ENCODE results near the gene KMO.

Gene KMO

DNA sequence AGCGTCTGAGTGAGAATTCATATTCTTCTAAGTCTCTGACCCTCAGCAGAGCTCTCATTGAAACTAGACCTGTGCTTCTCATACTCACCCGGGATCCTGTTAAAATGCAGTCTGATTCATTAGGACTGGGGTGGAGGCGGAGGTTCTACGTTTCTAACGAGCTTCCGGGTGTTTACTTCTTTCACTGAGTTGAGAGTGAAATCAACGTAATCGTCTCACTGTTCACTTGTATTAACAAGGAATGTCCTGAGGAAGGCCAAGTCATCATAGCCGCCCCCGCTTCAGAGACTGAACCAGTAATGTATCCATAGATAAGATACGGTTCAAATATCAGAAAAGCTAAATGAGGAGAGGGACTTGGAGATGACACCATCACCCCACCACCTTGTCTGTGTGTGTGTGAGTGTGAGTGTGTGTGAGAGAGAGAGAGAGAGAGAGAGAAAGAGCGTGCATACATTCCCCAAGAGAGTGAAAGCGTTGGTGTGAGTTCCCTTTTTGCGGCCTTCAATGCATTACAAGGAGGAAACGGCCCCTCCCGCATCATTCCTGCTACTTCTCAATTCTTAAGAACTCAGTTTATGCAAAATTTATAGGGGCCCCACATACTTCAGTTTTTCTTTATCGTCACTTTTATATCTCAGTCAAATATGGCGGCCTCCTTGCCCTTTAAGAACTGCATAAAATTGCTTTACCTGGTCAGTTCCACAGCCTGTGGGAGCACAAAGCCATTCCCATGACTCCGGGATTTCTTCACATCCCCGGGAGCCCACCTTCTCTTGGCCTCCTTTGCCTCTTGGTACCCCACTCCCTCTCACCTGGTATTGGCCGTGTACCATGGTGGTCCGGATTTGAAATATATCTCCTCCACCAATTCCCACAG, 19.8 kb downstream of the KMO start:
- Histone ChIP-seq H3K9ac (ENCODE audit: low read depth, low read length, poor library complexity, severe bottlenecking) (no peak overlapping the region), H2AFZ (ENCODE audit: low read length) (no peak overlapping the region), H4K20me1 (ENCODE audit: insufficient read depth, low read length, poor library complexity, severe bottlenecking) (no peaks in the 10 kb centered on the region), H3K27me3 (ENCODE audit: insufficient read depth, low read length, poor library complexity, severe bottlenecking) (no peaks in the 10 kb centered on the region), H3K4me3 (ENCODE audit: low read length, poor library complexity, severe bottlenecking) (no peak overlapping the region), H3K4me1 (ENCODE audit: insufficient read depth, low read length, poor library complexity, severe bottlenecking) (no peaks in the 10 kb centered on the region), H3K9me2 (replicated peaks; ENCODE audit: low read depth, low read length) (no peaks in the 10 kb centered on the region), H3K9me3 (ENCODE audit: insufficient read depth, low read depth, low read length) (no peaks in the 10 kb centered on the region), H3F3A (ENCODE audit: low read depth) (no peaks in the 10 kb centered on the region), H3K4me2 (ENCODE audit: low read depth, low read length, poor library complexity, severe bottlenecking) (no peak overlapping the region), H3K79me2 (ENCODE audit: insufficient read depth, low read length) (no peaks in the 10 kb centered on the region), H3K36me3 (ENCODE audit: insufficient read depth, low read length) (no peaks in the 10 kb centered on the region)
- TF ChIP-seq EZH2phosphoT487 (IDR thresholded peaks at IDR 0.05; ENCODE audit: borderline replicate concordance): no peak
- TF ChIP-seq, protein P1, sequence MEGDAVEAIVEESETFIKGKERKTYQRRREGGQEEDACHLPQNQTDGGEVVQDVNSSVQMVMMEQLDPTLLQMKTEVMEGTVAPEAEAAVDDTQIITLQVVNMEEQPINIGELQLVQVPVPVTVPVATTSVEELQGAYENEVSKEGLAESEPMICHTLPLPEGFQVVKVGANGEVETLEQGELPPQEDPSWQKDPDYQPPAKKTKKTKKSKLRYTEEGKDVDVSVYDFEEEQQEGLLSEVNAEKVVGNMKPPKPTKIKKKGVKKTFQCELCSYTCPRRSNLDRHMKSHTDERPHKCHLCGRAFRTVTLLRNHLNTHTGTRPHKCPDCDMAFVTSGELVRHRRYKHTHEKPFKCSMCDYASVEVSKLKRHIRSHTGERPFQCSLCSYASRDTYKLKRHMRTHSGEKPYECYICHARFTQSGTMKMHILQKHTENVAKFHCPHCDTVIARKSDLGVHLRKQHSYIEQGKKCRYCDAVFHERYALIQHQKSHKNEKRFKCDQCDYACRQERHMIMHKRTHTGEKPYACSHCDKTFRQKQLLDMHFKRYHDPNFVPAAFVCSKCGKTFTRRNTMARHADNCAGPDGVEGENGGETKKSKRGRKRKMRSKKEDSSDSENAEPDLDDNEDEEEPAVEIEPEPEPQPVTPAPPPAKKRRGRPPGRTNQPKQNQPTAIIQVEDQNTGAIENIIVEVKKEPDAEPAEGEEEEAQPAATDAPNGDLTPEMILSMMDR (conservative IDR thresholded peaks at IDR 0.05; ENCODE audit: low read length): no peak

- no peaks in the 10 kb centered on the region for H3K79me2 ChIP-seq (ENCODE audit: insufficient read depth, low read length)
- no peaks in the 10 kb centered on the region for H4K20me1 ChIP-seq (ENCODE audit: insufficient read depth, low read length, poor library complexity, severe bottlenecking)
- no peaks in the 10 kb centered on the region for H3K36me3 ChIP-seq (ENCODE audit: insufficient read depth, low read length)
- H3K4me2 ChIP-seq (ENCODE audit: low read depth, low read length, poor library complexity, severe bottlenecking): no peak overlapping the region
- H3K27me3 ChIP-seq (ENCODE audit: insufficient read depth, low read length, poor library complexity, severe bottlenecking): no peaks in the 10 kb centered on the region
- H2AFZ ChIP-seq (ENCODE audit: low read length): no peak overlapping the region
- no peaks in the 10 kb centered on the region for H3K4me1 ChIP-seq (ENCODE audit: insufficient read depth, low read length, poor library complexity, severe bottlenecking)
- no peaks in the 10 kb centered on the region for H3K9me3 ChIP-seq (ENCODE audit: insufficient read depth, low read depth, low read length)
- no peaks in the 10 kb centered on the region for H3F3A ChIP-seq (ENCODE audit: low read depth)
- H3K4me3 ChIP-seq (ENCODE audit: low read length, poor library complexity, severe bottlenecking): no peak overlapping the region
- no peaks in the 10 kb centered on the region for H3K9me2 ChIP-seq (replicated peaks; ENCODE audit: low read depth, low read length)
- TF ChIP-seq EZH2phosphoT487 (IDR thresholded peaks at IDR 0.05; ENCODE audit: borderline replicate concordance): no peak
- TF ChIP-seq, protein P1 (conservative IDR thresholded peaks at IDR 0.05; ENCODE audit: low read length): no peak
- no peak overlapping the region for H3K9ac ChIP-seq (ENCODE audit: low read depth, low read length, poor library complexity, severe bottlenecking)
Observed at GRCh38 chr1:241553886-241554592, 21.9 kb downstream of the KMO start.

GRCh38 chr1:241555526-241555925, 23.3 kb downstream of the KMO start:
- H3K9me3 ChIP-seq (ENCODE audit: insufficient read depth, low read depth, low read length): no peaks in the 10 kb centered on the region
- H3K4me2 ChIP-seq (ENCODE audit: low read depth, low read length, poor library complexity, severe bottlenecking): no peak overlapping the region
- no peaks in the 10 kb centered on the region for H3K79me2 ChIP-seq (ENCODE audit: insufficient read depth, low read length)
- no peaks in the 10 kb centered on the region for H3F3A ChIP-seq (ENCODE audit: low read depth)
- TF ChIP-seq EZH2phosphoT487 (IDR thresholded peaks at IDR 0.05; ENCODE audit: borderline replicate concordance): no peak
- TF ChIP-seq, protein P1 (conservative IDR thresholded peaks at IDR 0.05; ENCODE audit: low read length): no peak
- no peaks in the 10 kb centered on the region for H4K20me1 ChIP-seq (ENCODE audit: insufficient read depth, low read length, poor library complexity, severe bottlenecking)
- no peaks in the 10 kb centered on the region for H3K27me3 ChIP-seq (ENCODE audit: insufficient read depth, low read length, poor library complexity, severe bottlenecking)
- H3K9ac ChIP-seq (ENCODE audit: low read depth, low read length, poor library complexity, severe bottlenecking): no peak overlapping the region
- no peaks in the 10 kb centered on the region for H3K4me1 ChIP-seq (ENCODE audit: insufficient read depth, low read length, poor library complexity, severe bottlenecking)
- H3K4me3 ChIP-seq (ENCODE audit: low read length, poor library complexity, severe bottlenecking): no peak overlapping the region
- no peaks in the 10 kb centered on the region for H3K36me3 ChIP-seq (ENCODE audit: insufficient read depth, low read length)
- no peaks in the 10 kb centered on the region for H3K9me2 ChIP-seq (replicated peaks; ENCODE audit: low read depth, low read length)
- no peak overlapping the region for H2AFZ ChIP-seq (ENCODE audit: low read length)
